Kidney (tissue), 14 donors: ENCODE data around the gene CLK3. TPM values are rescaled to one million over a fixed set of nuclear protein-coding genes. Genes with fewer than 3 reads are reported as not detected.

Source experiments
- DNase-seq, 5 donors: peaks; one replicate each; pipeline ENCODE4 v3.0.0-alpha.2; 2013 to 2020
- FAIRE-seq: peaks from 2 replicates; lab custom pipeline; 2012; peaks lifted over from hg19 to GRCh38; lab: Jason Lieb, UNC
- H3K27ac ChIP-seq, 2 donors: one replicate each; pipeline ENCODE4 v1.7.0; 2013; ENCODE audit warnings: low read depth in 2 of 2, low read length in 2 of 2, inconsistent platforms in 1 of 2
- H3K27me3 ChIP-seq: one replicate; pipeline ENCODE4 v1.7.1; 2013; ENCODE audit warnings: low read length, inconsistent platforms; ENCODE audit not compliant: control insufficient read depth, insufficient read depth
- H3K36me3 ChIP-seq, 3 donors: one replicate each; pipeline versions ENCODE4 v1.7.0 to v1.7.1; 2013; ENCODE audit warnings: low read length in 3 of 3, control low read depth in 1 of 3, inconsistent platforms in 1 of 3; ENCODE audit not compliant: insufficient read depth in 3 of 3, control insufficient read depth in 2 of 3
- H3K4me1 ChIP-seq, 3 donors: one replicate each; pipeline versions ENCODE4 v1.7.0 to v1.7.1; 2013; ENCODE audit warnings: low read length in 3 of 3, inconsistent platforms in 1 of 3, low read depth in 1 of 3; ENCODE audit not compliant: control insufficient read depth in 2 of 3, insufficient read depth in 2 of 3
- H3K4me3 ChIP-seq, 3 donors: one replicate each; pipeline versions ENCODE4 v1.7.0 to v1.8.1; 2013; ENCODE audit warnings: low read length in 3 of 3, control low read depth in 1 of 3, inconsistent platforms in 1 of 3
- H3K9ac ChIP-seq, 3 donors: one replicate each; pipeline versions ENCODE4 v1.7.0 to v1.7.1; 2013; ENCODE audit warnings: low read length in 3 of 3, control low read depth in 1 of 3, inconsistent platforms in 1 of 3
- H3K9me3 ChIP-seq, 3 donors: one replicate each; pipeline versions ENCODE4 v1.7.0 to v1.7.1; 2013; ENCODE audit warnings: low read length in 3 of 3, control low read depth in 1 of 3, inconsistent platforms in 1 of 3; ENCODE audit not compliant: control insufficient read depth in 2 of 3, insufficient read depth in 1 of 3
- intact Hi-C: fragments of 100-400 bp; cut with DNase I; formaldehyde crosslinking; loops from one replicate; pipeline ENCODE4 v1.11.1; 2022
- polyA plus RNA-seq: library from polyadenylated mRNA; stranded (reverse); fragments of 350-450 nt; fragmentation: Illumina TruSeq; extraction: RNeasy Lipid Tissue Mini Kit (QIAGEN cat#74804); gene quantifications from one replicate; pipeline ENCODE4 v1.2.3, GENCODE V29; 2014; ENCODE audit warnings: low read depth, low replicate concordance; ENCODE audit not compliant: insufficient read depth
- total RNA-seq: library from RNA; stranded (reverse); fragmentation: NEBNext Ultra II Directional; extraction: Animal tissue kit (Norgen Biotek cat#: 25700); gene quantifications from one replicate; pipeline ENCODE4 v1.2.1, GENCODE V29; 2021
- TF ChIP-seq, protein P1 (sequence below): IDR thresholded peaks from 3 replicates; pipeline ENCODE4 v1.5.1; 2012; ENCODE audit warnings: mild to moderate bottlenecking, moderate library complexity, borderline replicate concordance; ENCODE audit not compliant: insufficient read depth; ENCODE audit errors: extremely low read depth
- donor health status: control.
- donor health status: control.
- donor health status: control.
- donor health status: control.
- donor health status: control.
- donor health status: DM: yes; HTN: yes; CAD: no.
- donor health status: Normal renal cell carcinoma (clear cell type).

CLK3 gene
- total and polyA plus RNA-seq, 2 donors from 2014 or later = 54.1 to 66.3 TPM

DNA sequence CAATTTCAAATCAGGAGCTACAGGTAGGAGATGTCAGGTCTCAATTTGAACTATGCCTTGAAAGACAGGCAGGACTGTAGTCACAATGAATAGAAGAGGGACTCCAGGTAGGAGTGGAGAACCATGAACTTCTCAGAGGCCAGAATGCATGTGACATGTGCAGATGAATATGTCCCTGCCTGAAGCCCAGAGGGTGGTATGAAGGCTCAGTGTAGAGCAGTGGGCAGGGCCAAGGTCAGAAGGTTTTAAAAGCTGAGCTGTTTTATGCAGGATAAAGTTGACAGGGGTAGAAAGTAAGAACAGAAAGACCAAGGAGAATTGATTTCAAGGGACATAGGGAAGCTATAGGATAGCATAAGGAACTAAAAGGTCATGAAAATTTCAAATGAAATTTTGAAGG, 30.8 kb downstream of the CLK3 start:
- TF ChIP-seq, protein P1, sequence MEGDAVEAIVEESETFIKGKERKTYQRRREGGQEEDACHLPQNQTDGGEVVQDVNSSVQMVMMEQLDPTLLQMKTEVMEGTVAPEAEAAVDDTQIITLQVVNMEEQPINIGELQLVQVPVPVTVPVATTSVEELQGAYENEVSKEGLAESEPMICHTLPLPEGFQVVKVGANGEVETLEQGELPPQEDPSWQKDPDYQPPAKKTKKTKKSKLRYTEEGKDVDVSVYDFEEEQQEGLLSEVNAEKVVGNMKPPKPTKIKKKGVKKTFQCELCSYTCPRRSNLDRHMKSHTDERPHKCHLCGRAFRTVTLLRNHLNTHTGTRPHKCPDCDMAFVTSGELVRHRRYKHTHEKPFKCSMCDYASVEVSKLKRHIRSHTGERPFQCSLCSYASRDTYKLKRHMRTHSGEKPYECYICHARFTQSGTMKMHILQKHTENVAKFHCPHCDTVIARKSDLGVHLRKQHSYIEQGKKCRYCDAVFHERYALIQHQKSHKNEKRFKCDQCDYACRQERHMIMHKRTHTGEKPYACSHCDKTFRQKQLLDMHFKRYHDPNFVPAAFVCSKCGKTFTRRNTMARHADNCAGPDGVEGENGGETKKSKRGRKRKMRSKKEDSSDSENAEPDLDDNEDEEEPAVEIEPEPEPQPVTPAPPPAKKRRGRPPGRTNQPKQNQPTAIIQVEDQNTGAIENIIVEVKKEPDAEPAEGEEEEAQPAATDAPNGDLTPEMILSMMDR = no peak
- Histone ChIP-seq H3K9ac (no peak overlapping the region), H3K36me3 (peaks cover 0 to under 1% (median 0%) of the 10 kb centered on the region in 3 donors), H3K4me1 (peaks cover 0 to 19% (median 11%) of the 10 kb centered on the region in 3 donors), H3K27me3 (no peaks in the 10 kb centered on the region), H3K9me3 (no peaks in the 10 kb centered on the region), H3K4me3 (no peak overlapping the region), H3K27ac (no peak overlapping the region)
- intact Hi-C loops = no loop called here
- DNase-seq (no peak), FAIRE-seq (no peak)

DNA sequence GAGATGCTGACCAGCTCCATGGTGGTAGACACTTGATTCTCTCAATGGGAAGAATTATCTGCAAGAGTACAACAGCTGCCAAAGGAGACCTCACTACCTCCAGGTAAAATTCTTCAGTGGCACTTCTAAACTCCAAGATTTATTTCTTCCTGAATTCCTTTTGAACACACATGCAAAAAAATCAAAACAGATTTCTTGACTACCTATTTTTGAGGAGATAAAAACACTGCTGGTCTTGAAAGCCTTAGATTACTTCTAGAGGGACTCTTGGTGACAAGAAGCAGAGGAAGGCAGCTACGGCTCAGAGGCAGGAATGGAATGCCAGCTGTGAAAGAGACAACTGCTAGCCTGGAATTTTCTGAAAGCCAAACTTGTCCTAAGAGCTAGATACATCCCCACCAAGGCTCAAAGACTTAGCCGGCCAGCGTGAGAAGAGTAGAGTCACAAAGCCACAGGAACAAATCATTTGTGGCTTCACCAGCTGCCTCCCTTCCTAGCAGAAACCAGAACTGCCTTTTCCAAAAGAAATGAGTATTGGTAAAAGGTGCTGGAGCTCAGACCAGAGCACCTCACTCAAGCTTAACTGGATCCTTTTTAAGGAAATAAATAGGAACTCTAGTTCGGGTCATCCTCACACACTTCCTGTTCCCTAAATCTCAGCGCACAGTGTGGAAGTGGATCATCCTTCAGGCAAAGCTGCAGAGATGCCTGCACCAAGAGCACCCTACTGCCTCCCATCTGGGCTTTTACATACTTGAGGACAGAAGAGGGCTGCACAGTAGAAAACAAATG, 32.6 kb downstream of the CLK3 start:
- Histone ChIP-seq H3K4me3 (no peak overlapping the region), H3K9me3 (no peaks in the 10 kb centered on the region), H3K36me3 (no peaks in the 10 kb centered on the region), H3K4me1 (peaks cover 0 to 12% (median 3%) of the 10 kb centered on the region in 3 donors), H3K27me3 (no peaks in the 10 kb centered on the region), H3K27ac (no peak overlapping the region), H3K9ac (no peak overlapping the region)
- no peak for FAIRE-seq
- intact Hi-C loops = no loop called here
- no peak for DNase-seq
- TF ChIP-seq, protein P1 = no peak

DNA sequence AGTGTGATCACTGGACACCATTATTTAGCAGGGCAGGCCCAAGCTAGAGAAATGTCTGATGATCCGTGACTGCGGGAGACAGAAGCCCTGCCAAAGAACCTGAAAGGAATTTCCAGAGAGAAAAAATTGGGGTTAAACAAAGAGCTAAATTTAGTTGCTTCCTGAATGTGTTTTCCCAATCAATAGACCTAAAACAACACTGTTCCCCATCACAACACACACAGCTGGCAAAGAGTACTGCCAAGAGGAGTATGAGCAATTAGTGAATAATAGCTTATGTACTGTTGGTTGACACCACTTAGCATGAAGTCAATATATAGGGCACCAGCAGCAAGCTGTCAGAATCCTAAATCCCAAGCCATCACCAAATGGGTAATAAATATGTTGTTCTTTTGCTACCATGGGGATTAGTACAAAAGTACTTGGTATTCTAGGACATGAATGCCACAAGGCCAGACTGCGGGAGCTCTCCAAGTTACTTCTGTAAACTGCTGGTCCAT, 35.7 kb downstream of the CLK3 start:
- Histone ChIP-seq H3K27ac (no peak overlapping the region), H3K4me3 (no peak overlapping the region), H3K36me3 (no peaks in the 10 kb centered on the region), H3K9me3 (no peaks in the 10 kb centered on the region), H3K27me3 (no peaks in the 10 kb centered on the region), H3K4me1 (peaks cover 0 to 7% (median 3%) of the 10 kb centered on the region in 3 donors), H3K9ac (no peak overlapping the region)
- DNase-seq (no peak), FAIRE-seq (no peak)
- TF ChIP-seq, protein P1 = no peak
- intact Hi-C loops = no loop called here
